Smooth muscle cell (in vitro differentiated cells): ENCODE results near the gene SUCLG2. TPM values are rescaled to one million over a fixed set of nuclear protein-coding genes. Genes with fewer than 3 reads are reported as not detected.

ENCODE experiments used
- DNase-seq: peaks from one replicate; lab custom pipeline; 2025; ENCODE audit not compliant: unreplicated experiment; lab: John Stamatoyannopoulos, UW
- H2AFZ ChIP-seq: fragments of 200-600 bp; sonication (generic); 2 replicates; pipeline ENCODE4 v1.6.0; 2016; ENCODE audit warnings: antibody characterized with exemption, low read depth, mild to moderate bottlenecking
- H3F3A ChIP-seq: fragments of 200-600 bp; sonication (generic); 2 replicates; pipeline ENCODE4 v1.6.0; 2017; ENCODE audit warnings: antibody characterized with exemption, low read depth
- H3K27ac ChIP-seq: fragments of 200-600 bp; sonication (generic); 2 replicates; pipeline ENCODE4 v1.5.1; 2016; ENCODE audit warnings: low read depth, mild to moderate bottlenecking
- H3K27me3 ChIP-seq: fragments of 200-600 bp; sonication (generic); 2 replicates; pipeline ENCODE4 v1.6.1; 2016; ENCODE audit warnings: low read depth, mild to moderate bottlenecking
- H3K36me3 ChIP-seq: fragments of 200-600 bp; sonication (generic); 2 replicates; pipeline ENCODE4 v1.5.1; 2016; ENCODE audit warnings: low read depth
- H3K4me1 ChIP-seq: fragments of 200-600 bp; sonication (generic); 2 replicates; pipeline ENCODE4 v1.5.1; 2016; ENCODE audit warnings: low read depth
- H3K4me2 ChIP-seq: fragments of 200-600 bp; sonication (generic); 2 replicates; pipeline ENCODE4 v1.6.0; 2016; ENCODE audit warnings: mild to moderate bottlenecking
- H3K4me3 ChIP-seq: fragments of 200-600 bp; sonication (generic); 2 replicates; pipeline ENCODE4 v1.5.1; 2016; ENCODE audit warnings: mild to moderate bottlenecking
- H3K79me2 ChIP-seq: fragments of 200-600 bp; sonication (generic); 2 replicates; pipeline ENCODE4 v1.6.0; 2016; ENCODE audit warnings: low read depth, mild to moderate bottlenecking
- H3K9ac ChIP-seq: fragments of 200-600 bp; sonication (generic); 2 replicates; pipeline ENCODE4 v1.6.0; 2016; ENCODE audit warnings: low read depth
- H3K9me3 ChIP-seq: fragments of 200-600 bp; sonication (generic); replicated peaks from 2 replicates; pipeline ENCODE4 v1.5.1; 2016; ENCODE audit warnings: low read depth
- H4K20me1 ChIP-seq: fragments of 200-600 bp; sonication (generic); 2 replicates; pipeline ENCODE4 v1.6.0; 2016; ENCODE audit warnings: low read depth
- CTCF ChIP-seq: fragments of 200-600 bp; sonication (generic); IDR thresholded peaks from 2 replicates; pipeline ENCODE4 v1.5.1; 2017; ENCODE audit warnings: borderline replicate concordance, mild to moderate bottlenecking, antibody characterized with exemption; ENCODE audit not compliant: insufficient read depth, poor library complexity, severe bottlenecking
- WGBS: methylation state at CpG from one replicate; pipeline ENCODE4 v1.1.7; 2016; ENCODE audit warnings: low lambda C conversion rate; 5-methylcytosine and 5-hydroxymethylcytosine counted together
- polyA plus RNA-seq: library from polyadenylated mRNA; unstranded; fragments of >200 nt; fragmentation: Nextera tagmentation; extraction: Ambion mirVana; gene quantifications from 2 replicates; pipeline ENCODE4 v1.2.1, GENCODE V29; 2016
- total RNA-seq: library from RNA; depleted of rRNA; stranded (reverse); fragments of >200 nt; gene quantifications from 2 replicates; pipeline ENCODE4 v1.2.3, GENCODE V29; 2014

The SUCLG2 gene
- total and polyA plus RNA-seq, 2 experiments from 2014 or later, result 40.3 to 45.4 TPM

- H3K79me2 ChIP-seq, result peaks cover 26% of the 10 kb centered on the region
- H4K20me1 ChIP-seq, result peaks cover 14% of the 10 kb centered on the region
- WGBS, result 84% methylated on average over 6 of the region's 6 CpGs
- peaks cover 6% of the 10 kb centered on the region for H3K4me1 ChIP-seq
- no peaks in the 10 kb centered on the region for H3K9me3 ChIP-seq
- no peaks in the 10 kb centered on the region for H3K36me3 ChIP-seq
- no peak overlapping the region for H2AFZ ChIP-seq
- H3K27ac ChIP-seq, result peak overlapping the region; percentile 8
- peaks cover under 1% of the 10 kb centered on the region for H3F3A ChIP-seq
- no peak overlapping the region for H3K4me2 ChIP-seq
- H3K27me3 ChIP-seq, result no peaks in the 10 kb centered on the region
- DNase-seq, result no peak
- TF ChIP-seq CTCF, result no peak
- no peak overlapping the region for H3K4me3 ChIP-seq
- H3K9ac ChIP-seq, result no peak overlapping the region
Observed at GRCh38 chr3:67640023-67640660, 14.3 kb downstream of the SUCLG2 start.

- peaks cover 23% of the 10 kb centered on the region for H3K79me2 ChIP-seq
Observed at GRCh38 chr3:67637255-67637900, 17.0 kb downstream of the SUCLG2 start.

GRCh38 chr3:67635806-67636205, 18.6 kb downstream of the SUCLG2 start:
- no peak for DNase-seq
- Histone ChIP-seq H3K9me3 (no peaks in the 10 kb centered on the region), H3F3A (peaks cover 6% of the 10 kb centered on the region), H3K4me1 (peaks cover 6% of the 10 kb centered on the region), H2AFZ (no peak overlapping the region), H3K9ac (peak overlapping the region; percentile 7), H3K79me2 (peaks cover 28% of the 10 kb centered on the region), H3K36me3 (no peaks in the 10 kb centered on the region), H4K20me1 (peaks cover 28% of the 10 kb centered on the region), H3K4me3 (no peak overlapping the region), H3K27ac (peak overlapping the region; percentile 89), H3K4me2 (peak overlapping the region; percentile 62), H3K27me3 (no peaks in the 10 kb centered on the region)
- WGBS, result 65% methylated on average over 2 of the region's 2 CpGs
- no peak for TF ChIP-seq CTCF

More at GRCh38 chr3:67637255-67637900, 17.0 kb downstream of the SUCLG2 start:
- no peaks in the 10 kb centered on the region for H3K36me3 ChIP-seq
- peaks cover 6% of the 10 kb centered on the region for H3K4me1 ChIP-seq
- TF ChIP-seq CTCF, result no peak
- H3K9me3 ChIP-seq, result no peaks in the 10 kb centered on the region
- H3K4me3 ChIP-seq, result no peak overlapping the region
- no peak for DNase-seq
- H4K20me1 ChIP-seq, result peaks cover 24% of the 10 kb centered on the region
- peaks cover 6% of the 10 kb centered on the region for H3F3A ChIP-seq
- WGBS, result 93% methylated on average over 4 of the region's 4 CpGs
- H3K27ac ChIP-seq, result no peak overlapping the region
- H3K4me2 ChIP-seq, result no peak overlapping the region
- no peaks in the 10 kb centered on the region for H3K27me3 ChIP-seq
- H2AFZ ChIP-seq, result no peak overlapping the region
- H3K9ac ChIP-seq, result no peak overlapping the region

GRCh38 chr3:67635257-67635656, 19.2 kb downstream of the SUCLG2 start:
- Histone ChIP-seq H3K4me3 (no peak overlapping the region), H3K4me2 (peak overlapping the region; percentile 66), H3K36me3 (no peaks in the 10 kb centered on the region), H2AFZ (no peak overlapping the region), H3K9me3 (no peaks in the 10 kb centered on the region), H4K20me1 (peaks cover 25% of the 10 kb centered on the region), H3K9ac (peak overlapping the region; percentile 40), H3K27ac (peak overlapping the region; percentile 89), H3K79me2 (peaks cover 28% of the 10 kb centered on the region), H3K27me3 (no peaks in the 10 kb centered on the region), H3K4me1 (peaks cover 6% of the 10 kb centered on the region), H3F3A (peaks cover 6% of the 10 kb centered on the region)
- no peak for DNase-seq
- no peak for TF ChIP-seq CTCF
